Measurements from ENCODE around the gene PCGF3. TPM values are rescaled to one million over a fixed set of nuclear protein-coding genes. Genes with fewer than 3 reads are reported as not detected.

PCGF3 gene
- total and polyA plus RNA-seq, 9 of the 15 experiments (the other 6 are each of a cell fraction or from before 2014, with no cell fraction given), result 2.6 to 46.1 (median 20.3) TPM

GRCh38 chr4:780716-781492, 75.3 kb downstream of the PCGF3 start (continued):
- no peak for TF ChIP-seq ZNF232 (CRISPR knock-in tag; IDR thresholded peaks at IDR 0.05)
- TF ChIP-seq, protein P1, sequence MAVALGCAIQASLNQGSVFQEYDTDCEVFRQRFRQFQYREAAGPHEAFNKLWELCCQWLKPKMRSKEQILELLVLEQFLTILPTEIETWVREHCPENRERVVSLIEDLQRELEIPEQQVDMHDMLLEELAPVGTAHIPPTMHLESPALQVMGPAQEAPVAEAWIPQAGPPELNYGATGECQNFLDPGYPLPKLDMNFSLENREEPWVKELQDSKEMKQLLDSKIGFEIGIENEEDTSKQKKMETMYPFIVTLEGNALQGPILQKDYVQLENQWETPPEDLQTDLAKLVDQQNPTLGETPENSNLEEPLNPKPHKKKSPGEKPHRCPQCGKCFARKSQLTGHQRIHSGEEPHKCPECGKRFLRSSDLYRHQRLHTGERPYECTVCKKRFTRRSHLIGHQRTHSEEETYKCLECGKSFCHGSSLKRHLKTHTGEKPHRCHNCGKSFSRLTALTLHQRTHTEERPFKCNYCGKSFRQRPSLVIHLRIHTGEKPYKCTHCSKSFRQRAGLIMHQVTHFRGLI (CRISPR knock-in tag; IDR thresholded peaks at IDR 0.05), result no peak
- no peak for TF ChIP-seq MAFK (IDR thresholded peaks at IDR 0.05; ENCODE audit: low read length)
- TF ChIP-seq MYNN (IDR thresholded peaks at IDR 0.05), result no peak
- no peak for TF ChIP-seq MYNN (CRISPR knock-in tag; IDR thresholded peaks at IDR 0.05)
- no peak for TF ChIP-seq KLF10 (CRISPR knock-in tag; IDR thresholded peaks at IDR 0.05)
- TF ChIP-seq ZFP30 (CRISPR knock-in tag; IDR thresholded peaks at IDR 0.05; ENCODE audit: borderline replicate concordance), result no peak
- no peak for TF ChIP-seq SPI1 (IDR thresholded peaks at IDR 0.05; ENCODE audit: borderline replicate concordance, low read depth, low read length)
- no peak for TF ChIP-seq BRCA1 (IDR thresholded peaks at IDR 0.05)
- TF ChIP-seq BRCA1 (CRISPR knock-in tag; IDR thresholded peaks at IDR 0.05), result peak; percentile 98; the same call in 1 of the 2 replicates
- TF ChIP-seq, protein P2, sequence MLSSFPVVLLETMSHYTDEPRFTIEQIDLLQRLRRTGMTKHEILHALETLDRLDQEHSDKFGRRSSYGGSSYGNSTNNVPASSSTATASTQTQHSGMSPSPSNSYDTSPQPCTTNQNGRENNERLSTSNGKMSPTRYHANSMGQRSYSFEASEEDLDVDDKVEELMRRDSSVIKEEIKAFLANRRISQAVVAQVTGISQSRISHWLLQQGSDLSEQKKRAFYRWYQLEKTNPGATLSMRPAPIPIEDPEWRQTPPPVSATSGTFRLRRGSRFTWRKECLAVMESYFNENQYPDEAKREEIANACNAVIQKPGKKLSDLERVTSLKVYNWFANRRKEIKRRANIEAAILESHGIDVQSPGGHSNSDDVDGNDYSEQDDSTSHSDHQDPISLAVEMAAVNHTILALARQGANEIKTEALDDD (IDR thresholded peaks at IDR 0.05), result no peak
- no peak for TF ChIP-seq SP2 (IDR thresholded peaks at IDR 0.05; ENCODE audit: extremely low read depth, low read depth, low read length, poor library complexity, severe bottlenecking)
- no peak for TF ChIP-seq PCBP2 (IDR thresholded peaks at IDR 0.05; ENCODE audit: low read depth, low read length, poor library complexity, severe bottlenecking)
- TF ChIP-seq ELF1 (tag; IDR thresholded peaks at IDR 0.05), result no peak
- peak; percentile 76; the same call in 1 of the 2 replicates for TF ChIP-seq AFF4 (CRISPR knock-in tag; IDR thresholded peaks at IDR 0.05)
- no peak for TF ChIP-seq SMARCE1 (IDR thresholded peaks at IDR 0.05)
- TF ChIP-seq, protein P3, sequence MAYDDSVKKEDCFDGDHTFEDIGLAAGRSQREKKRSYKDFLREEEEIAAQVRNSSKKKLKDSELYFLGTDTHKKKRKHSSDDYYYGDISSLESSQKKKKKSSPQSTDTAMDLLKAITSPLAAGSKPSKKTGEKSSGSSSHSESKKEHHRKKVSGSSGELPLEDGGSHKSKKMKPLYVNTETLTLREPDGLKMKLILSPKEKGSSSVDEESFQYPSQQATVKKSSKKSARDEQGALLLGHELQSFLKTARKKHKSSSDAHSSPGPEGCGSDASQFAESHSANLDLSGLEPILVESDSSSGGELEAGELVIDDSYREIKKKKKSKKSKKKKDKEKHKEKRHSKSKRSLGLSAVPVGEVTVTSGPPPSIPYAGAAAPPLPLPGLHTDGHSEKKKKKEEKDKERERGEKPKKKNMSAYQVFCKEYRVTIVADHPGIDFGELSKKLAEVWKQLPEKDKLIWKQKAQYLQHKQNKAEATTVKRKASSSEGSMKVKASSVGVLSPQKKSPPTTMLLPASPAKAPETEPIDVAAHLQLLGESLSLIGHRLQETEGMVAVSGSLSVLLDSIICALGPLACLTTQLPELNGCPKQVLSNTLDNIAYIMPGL (CRISPR knock-in tag; IDR thresholded peaks at IDR 0.05), result peak; percentile 28; the same call in 1 of the 2 replicates
- no peak for TF ChIP-seq ZBTB8A (IDR thresholded peaks at IDR 0.05; ENCODE audit: partially characterized antibody)
- no peak for TF ChIP-seq KDM4B (IDR thresholded peaks at IDR 0.05; ENCODE audit: borderline replicate concordance in 2 of 2, low read depth in 1 of 2)
- TF ChIP-seq GABPB2 (CRISPR knock-in tag; conservative IDR thresholded peaks at IDR 0.05), result no peak
- no peak for TF ChIP-seq SIX5 (IDR thresholded peaks at IDR 0.05; ENCODE audit: borderline replicate concordance in 1 of 2, insufficient read depth in 1 of 2, low read depth in 1 of 2, low read length in 2 of 2)

Measured in K562 (cell line).